ENCODE results near the gene MCFD2.

The MCFD2 gene

GRCh38 chr2:46878886-46879285 is 36.7 kb downstream of the MCFD2 start:
- Histone ChIP-seq H3F3A (ENCODE audit: insufficient read depth) (no peaks in the 10 kb centered on the region), H3K9me2 (replicated peaks; ENCODE audit: insufficient read depth, low read length) (no peaks in the 10 kb centered on the region), H3K9ac (ENCODE audit: low read length) (no peak overlapping the region), H3K9me3 (ENCODE audit: insufficient read depth, low read length) (no peaks in the 10 kb centered on the region), H3K27ac (ENCODE audit: low read depth, low read length) (no peak overlapping the region), H3K36me3 (ENCODE audit: low read length) (no peaks in the 10 kb centered on the region), H3K27me3 (ENCODE audit: low read length) (no peaks in the 10 kb centered on the region), H3K79me2 (ENCODE audit: insufficient read depth, low read length) (no peaks in the 10 kb centered on the region), H3K4me3 (ENCODE audit: insufficient read depth, low read length, poor library complexity, severe bottlenecking) (no peak overlapping the region), H3K4me2 (ENCODE audit: low read depth, low read length, poor library complexity, severe bottlenecking) (no peak overlapping the region), H2AFZ (ENCODE audit: low read depth, low read length, severe bottlenecking) (no peak overlapping the region), H4K20me1 (ENCODE audit: low read depth, low read length) (no peaks in the 10 kb centered on the region)
- no peak for TF ChIP-seq EZH2phosphoT487 (conservative IDR thresholded peaks at IDR 0.05; ENCODE audit: low read length)
- TF ChIP-seq CTCF (IDR thresholded peaks at IDR 0.05; ENCODE audit: insufficient read depth, low read length, poor library complexity, severe bottlenecking) = no peak

GRCh38 chr2:46878240-46878877 is 37.2 kb downstream of the MCFD2 start:
- no peak overlapping the region for H3K27ac ChIP-seq (ENCODE audit: low read depth, low read length)

GRCh38 chr2:46877619-46878113 is 37.9 kb downstream of the MCFD2 start:
- Histone ChIP-seq H3F3A (ENCODE audit: insufficient read depth) (no peaks in the 10 kb centered on the region), H3K9me2 (replicated peaks; ENCODE audit: insufficient read depth, low read length) (no peaks in the 10 kb centered on the region), H3K27me3 (ENCODE audit: low read length) (no peaks in the 10 kb centered on the region), H3K4me2 (ENCODE audit: low read depth, low read length, poor library complexity, severe bottlenecking) (no peak overlapping the region), H3K79me2 (ENCODE audit: insufficient read depth, low read length) (no peaks in the 10 kb centered on the region), H3K9ac (ENCODE audit: low read length) (no peak overlapping the region), H3K4me3 (ENCODE audit: insufficient read depth, low read length, poor library complexity, severe bottlenecking) (no peak overlapping the region), H3K9me3 (ENCODE audit: insufficient read depth, low read length) (no peaks in the 10 kb centered on the region), H3K27ac (ENCODE audit: low read depth, low read length) (no peak overlapping the region), H4K20me1 (ENCODE audit: low read depth, low read length) (no peaks in the 10 kb centered on the region), H2AFZ (ENCODE audit: low read depth, low read length, severe bottlenecking) (no peak overlapping the region), H3K36me3 (ENCODE audit: low read length) (no peaks in the 10 kb centered on the region)
- TF ChIP-seq EZH2phosphoT487 (conservative IDR thresholded peaks at IDR 0.05; ENCODE audit: low read length) = no peak
- TF ChIP-seq CTCF (IDR thresholded peaks at IDR 0.05; ENCODE audit: insufficient read depth, low read length, poor library complexity, severe bottlenecking) = no peak

More at GRCh38 chr2:46878240-46878877, 37.2 kb downstream of the MCFD2 start:
- no peak overlapping the region for H3K9ac ChIP-seq (ENCODE audit: low read length)
- H3K36me3 ChIP-seq (ENCODE audit: low read length) = no peaks in the 10 kb centered on the region
- no peaks in the 10 kb centered on the region for H3K79me2 ChIP-seq (ENCODE audit: insufficient read depth, low read length)
- no peaks in the 10 kb centered on the region for H3K9me3 ChIP-seq (ENCODE audit: insufficient read depth, low read length)
- H4K20me1 ChIP-seq (ENCODE audit: low read depth, low read length) = no peaks in the 10 kb centered on the region
- no peak overlapping the region for H2AFZ ChIP-seq (ENCODE audit: low read depth, low read length, severe bottlenecking)
- H3F3A ChIP-seq (ENCODE audit: insufficient read depth) = no peaks in the 10 kb centered on the region
- H3K4me2 ChIP-seq (ENCODE audit: low read depth, low read length, poor library complexity, severe bottlenecking) = no peak overlapping the region
- H3K9me2 ChIP-seq (replicated peaks; ENCODE audit: insufficient read depth, low read length) = no peaks in the 10 kb centered on the region
- TF ChIP-seq EZH2phosphoT487 (conservative IDR thresholded peaks at IDR 0.05; ENCODE audit: low read length) = no peak
- no peak for TF ChIP-seq CTCF (IDR thresholded peaks at IDR 0.05; ENCODE audit: insufficient read depth, low read length, poor library complexity, severe bottlenecking)
- H3K27me3 ChIP-seq (ENCODE audit: low read length) = no peaks in the 10 kb centered on the region
- H3K4me3 ChIP-seq (ENCODE audit: insufficient read depth, low read length, poor library complexity, severe bottlenecking) = no peak overlapping the region
